ENCODE results near the gene PIGU. TPM values are rescaled to one million over a fixed set of nuclear protein-coding genes. Genes with fewer than 3 reads are reported as not detected.
"Not testable (repeated sequence)": the region's sequence is repeated elsewhere in the genome, so short reads cannot be mapped to it uniquely, and the experiment has no call there.

Gene PIGU
- total RNA-seq, 6 experiments from 2014 or later: 4.0 to 14.9 (median 7.3) TPM

DNA sequence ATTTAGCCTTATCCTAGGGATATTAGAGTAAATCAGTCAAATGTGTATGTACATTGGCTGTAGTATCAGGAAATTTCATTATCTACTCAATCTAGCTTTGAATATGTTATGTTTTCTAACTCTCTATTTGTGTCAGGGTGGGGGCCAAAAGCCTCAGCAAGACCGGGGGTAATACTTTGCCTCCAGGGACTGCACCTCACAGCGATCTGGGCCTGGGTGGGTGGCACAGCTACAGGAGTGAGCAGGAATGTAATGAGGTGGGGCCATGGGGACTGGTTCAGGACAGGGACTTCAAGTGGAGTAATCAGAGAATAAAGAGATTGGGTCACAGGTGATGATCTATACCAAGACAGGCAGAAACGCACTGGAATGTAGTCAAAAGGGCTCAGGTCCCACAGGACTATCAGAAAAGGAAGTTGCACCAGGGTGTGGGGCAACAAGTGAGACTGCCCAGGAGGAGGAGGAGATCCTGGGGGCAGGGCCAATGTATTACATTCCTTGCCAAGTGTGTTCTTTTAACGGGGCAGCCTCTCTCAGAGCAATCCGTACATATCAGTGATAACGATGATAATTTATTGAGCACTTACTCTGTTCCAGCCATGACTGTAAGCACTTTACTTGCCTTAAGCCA is 54.0 kb downstream of the PIGU start:
- Histone ChIP-seq H3K27me3 (no peaks in the 10 kb centered on the region), H3K36me3 (no peaks in the 10 kb centered on the region), H3K9me3 (no peaks in the 10 kb centered on the region), H3K4me1 (peaks cover 0 to 8% (median 0%) of the 10 kb centered on the region in 4 donors), H3K27ac (no peak overlapping the region), H3K4me3 (no peak overlapping the region)
- DNase-seq (no peak), ATAC-seq (peak in 2 of 4 donors; percentile 21 to 25)
- TF ChIP-seq, protein P1, sequence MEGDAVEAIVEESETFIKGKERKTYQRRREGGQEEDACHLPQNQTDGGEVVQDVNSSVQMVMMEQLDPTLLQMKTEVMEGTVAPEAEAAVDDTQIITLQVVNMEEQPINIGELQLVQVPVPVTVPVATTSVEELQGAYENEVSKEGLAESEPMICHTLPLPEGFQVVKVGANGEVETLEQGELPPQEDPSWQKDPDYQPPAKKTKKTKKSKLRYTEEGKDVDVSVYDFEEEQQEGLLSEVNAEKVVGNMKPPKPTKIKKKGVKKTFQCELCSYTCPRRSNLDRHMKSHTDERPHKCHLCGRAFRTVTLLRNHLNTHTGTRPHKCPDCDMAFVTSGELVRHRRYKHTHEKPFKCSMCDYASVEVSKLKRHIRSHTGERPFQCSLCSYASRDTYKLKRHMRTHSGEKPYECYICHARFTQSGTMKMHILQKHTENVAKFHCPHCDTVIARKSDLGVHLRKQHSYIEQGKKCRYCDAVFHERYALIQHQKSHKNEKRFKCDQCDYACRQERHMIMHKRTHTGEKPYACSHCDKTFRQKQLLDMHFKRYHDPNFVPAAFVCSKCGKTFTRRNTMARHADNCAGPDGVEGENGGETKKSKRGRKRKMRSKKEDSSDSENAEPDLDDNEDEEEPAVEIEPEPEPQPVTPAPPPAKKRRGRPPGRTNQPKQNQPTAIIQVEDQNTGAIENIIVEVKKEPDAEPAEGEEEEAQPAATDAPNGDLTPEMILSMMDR (IDR thresholded peaks at IDR 0.05): no peak
- TF ChIP-seq POLR2A (IDR thresholded peaks at IDR 0.05): no peak
- intact Hi-C loops (cut with DNase I): no loop called here
- WGBS (ENCODE audit: insufficient coverage, low coverage, low lambda C conversion rate, missing lambda C conversion rate): 80% methylated on average over 6 of the region's 6 CpGs

DNA sequence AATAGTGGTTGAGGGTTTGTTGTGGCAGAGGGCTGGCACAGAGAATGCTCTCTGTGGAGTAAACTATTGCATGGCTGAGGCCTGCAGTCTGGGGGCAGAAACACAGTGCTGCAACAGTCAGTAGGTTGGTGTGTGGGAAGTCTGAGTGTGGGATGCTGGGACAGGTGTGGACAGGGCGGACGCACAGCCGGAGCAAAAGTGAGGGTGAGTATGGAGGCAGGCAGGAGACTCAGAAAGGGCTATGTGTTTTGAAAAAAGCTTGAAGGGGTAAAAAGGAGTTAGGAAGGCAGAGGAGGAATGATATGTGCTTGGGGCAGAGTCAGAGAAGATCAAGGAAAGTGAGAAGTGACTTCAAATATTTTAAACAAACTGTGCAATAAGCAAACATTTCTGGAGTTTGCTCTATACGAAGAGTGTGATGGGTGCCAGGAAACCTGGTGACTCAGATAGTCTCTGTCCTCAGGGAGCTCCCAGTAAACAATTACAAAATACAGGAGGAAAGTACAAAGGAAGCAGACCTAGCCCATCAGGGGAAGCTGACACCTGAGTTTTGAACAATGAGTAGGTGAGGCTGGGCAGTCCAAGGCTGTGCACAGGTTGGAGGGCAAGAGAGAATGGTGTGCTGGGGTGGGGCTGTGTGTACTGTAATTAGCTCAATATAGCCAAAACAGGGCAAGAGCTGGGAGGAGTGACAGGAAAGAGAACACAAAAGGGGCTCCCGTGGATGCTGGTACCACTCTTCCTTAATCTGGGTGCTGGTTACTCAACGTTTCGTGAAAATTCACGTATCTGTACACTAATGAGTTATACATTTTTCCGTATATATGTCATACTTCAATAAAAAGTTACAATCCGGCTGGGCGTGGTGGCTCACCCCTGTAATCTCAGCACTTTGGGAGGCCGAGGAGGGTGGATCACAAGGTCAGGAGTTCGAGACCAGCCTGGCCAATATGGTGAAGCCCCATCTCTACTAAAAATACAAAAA is 55.2 kb downstream of the PIGU start:
- 81% methylated on average over 11 of the region's 13 CpGs for WGBS (ENCODE audit: insufficient coverage, low coverage, low lambda C conversion rate, missing lambda C conversion rate)
- no peaks in the 10 kb centered on the region for H3K27me3 ChIP-seq

DNA sequence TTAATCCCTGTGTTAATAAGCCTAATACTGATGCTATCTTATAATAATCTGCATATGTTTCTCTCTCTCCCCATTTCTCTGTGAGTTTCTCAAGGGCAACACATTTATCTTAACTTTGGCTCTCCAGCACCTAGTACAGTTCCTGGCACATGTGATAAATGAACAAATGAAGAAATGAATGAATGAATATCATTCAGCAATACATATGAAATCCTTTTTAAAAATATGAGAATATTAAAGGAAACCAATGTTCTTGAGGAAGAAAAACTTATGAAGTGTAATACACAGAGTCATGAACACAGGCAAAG is 55.9 kb downstream of the PIGU start:
- no peaks in the 10 kb centered on the region for H3K36me3 ChIP-seq
- H3K9me3 ChIP-seq: no peaks in the 10 kb centered on the region
- H3K27me3 ChIP-seq: no peaks in the 10 kb centered on the region
- no peak for TF ChIP-seq POLR2A (IDR thresholded peaks at IDR 0.05)
- TF ChIP-seq, protein P1 (IDR thresholded peaks at IDR 0.05): no peak
- no peak for ATAC-seq
- H3K4me3 ChIP-seq: no peak overlapping the region
- intact Hi-C loops (cut with DNase I): no loop called here
- H3K4me1 ChIP-seq: peaks cover 0 to 8% (median 0%) of the 10 kb centered on the region in 4 donors
- no peak for DNase-seq
- H3K27ac ChIP-seq: no peak overlapping the region

More for the DNA sequence above, 55.2 kb downstream of the PIGU start:
- DNase-seq (peak in 1 of 3 donors; percentile 28), ATAC-seq (peak; percentile 50 to 95 (median 82))
- Histone ChIP-seq H3K9me3 (no peaks in the 10 kb centered on the region), H3K27ac (no peak overlapping the region), H3K4me1 (peaks cover 0 to 8% (median 0%) of the 10 kb centered on the region in 4 donors), H3K4me3 (no peak overlapping the region), H3K36me3 (no peaks in the 10 kb centered on the region)
- no peak for TF ChIP-seq POLR2A (IDR thresholded peaks at IDR 0.05)
- TF ChIP-seq, protein P1 (IDR thresholded peaks at IDR 0.05): no peak
- intact Hi-C loops (cut with DNase I): no loop called here

DNA sequence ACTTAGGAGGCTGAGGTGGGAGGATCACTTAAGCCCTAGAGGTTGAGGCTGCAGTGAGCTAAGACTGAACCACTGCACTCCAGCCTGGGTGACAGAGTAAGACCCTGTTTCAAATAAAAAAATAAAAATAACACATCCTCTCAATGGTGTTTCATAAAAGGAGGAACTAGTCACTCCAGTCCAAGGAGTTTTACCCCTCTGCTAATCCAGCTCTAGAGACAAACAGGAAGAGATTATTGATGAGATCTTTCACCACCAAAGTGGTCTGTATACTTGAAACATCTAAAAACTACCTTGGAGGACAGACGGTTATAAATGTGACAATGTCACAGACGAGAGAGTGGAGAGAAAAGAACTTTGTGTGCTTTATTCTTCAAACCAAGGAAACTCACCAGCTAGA is 58.2 kb downstream of the PIGU start:
- peaks cover 0 to 3% (median 0%) of the 10 kb centered on the region in 4 donors for H3K36me3 ChIP-seq
- DNase-seq (no peak), ATAC-seq (no peak)
- intact Hi-C loops (cut with DNase I): no loop called here
- H3K4me3 ChIP-seq: no peak overlapping the region
- WGBS (ENCODE audit: insufficient coverage, low coverage, low lambda C conversion rate, missing lambda C conversion rate): 85% methylated on average over 2 of the region's 2 CpGs
- no peak overlapping the region for H3K27ac ChIP-seq
- TF ChIP-seq POLR2A (IDR thresholded peaks at IDR 0.05): no peak
- TF ChIP-seq, protein P1 (IDR thresholded peaks at IDR 0.05): no peak
- H3K9me3 ChIP-seq: no peaks in the 10 kb centered on the region
- H3K4me1 ChIP-seq: peaks cover 0 to 8% (median 0%) of the 10 kb centered on the region in 4 donors
- H3K27me3 ChIP-seq: no peaks in the 10 kb centered on the region

DNA sequence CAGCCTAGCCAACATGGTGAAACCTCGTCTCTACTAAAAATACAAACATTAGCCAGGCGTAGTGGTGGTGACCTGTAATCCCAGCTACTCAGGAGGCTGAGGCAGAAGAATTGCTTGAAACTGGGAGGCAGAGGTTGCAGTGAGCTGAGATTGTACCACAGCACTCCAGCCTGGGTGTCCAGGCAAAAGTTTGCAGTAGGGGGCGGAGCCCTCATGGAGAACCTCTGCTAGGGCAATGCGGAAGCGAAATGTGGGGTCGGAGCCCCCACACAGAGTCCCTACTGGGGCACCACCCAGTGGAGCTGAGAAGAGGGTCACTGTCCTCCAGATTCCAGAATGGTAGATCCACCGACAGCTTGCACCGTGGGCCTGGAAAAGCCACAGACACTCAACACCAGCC is 60.0 kb downstream of the PIGU start:
- H3K9me3 ChIP-seq; H3K36me3 ChIP-seq; H3K4me3 ChIP-seq; H3K27ac ChIP-seq; H3K27me3 ChIP-seq; DNase-seq; intact Hi-C loops (cut with DNase I); H3K4me1 ChIP-seq; ATAC-seq: not testable (repeated sequence)
- WGBS (ENCODE audit: insufficient coverage, low coverage, low lambda C conversion rate, missing lambda C conversion rate): 100% methylated on average over 5 of the region's 8 CpGs
